ENCODE data around the gene GPX5.

GPX5 gene

GRCh38 chr6:28553986-28554881 is 28.6 kb downstream of the GPX5 start:
- in situ Hi-C loops (cut with MboI; ENCODE audit: low sequenced_read_pairs) = no loop called here

GRCh38 chr6:28555136-28555535 is 29.5 kb downstream of the GPX5 start:
- in situ Hi-C loops (cut with MboI; ENCODE audit: low sequenced_read_pairs) = no loop called here

- in situ Hi-C loops (cut with MboI; ENCODE audit: low sequenced_read_pairs) = no loop called here
Measured at GRCh38 chr6:28558629-28559028, 32.9 kb downstream of the GPX5 start.

GRCh38 chr6:28563430-28564095 is 37.9 kb downstream of the GPX5 start:
- in situ Hi-C loops (cut with MboI; ENCODE audit: low sequenced_read_pairs) = no loop called here

- in situ Hi-C loops (cut with MboI; ENCODE audit: low sequenced_read_pairs) = no loop called here
Measured at GRCh38 chr6:28565823-28566526, 40.3 kb downstream of the GPX5 start.

- in situ Hi-C loops (cut with MboI; ENCODE audit: low sequenced_read_pairs) = no loop called here
Measured at GRCh38 chr6:28566527-28567252, 41.0 kb downstream of the GPX5 start.

GRCh38 chr6:28567506-28567905 is 41.8 kb downstream of the GPX5 start:
- in situ Hi-C loops (cut with MboI; ENCODE audit: low sequenced_read_pairs) = no loop called here

GRCh38 chr6:28568515-28569108 is 42.9 kb downstream of the GPX5 start:
- in situ Hi-C loops (cut with MboI; ENCODE audit: low sequenced_read_pairs) = no loop called here

- in situ Hi-C loops (cut with MboI; ENCODE audit: low sequenced_read_pairs) = no loop called here
Measured at GRCh38 chr6:28569748-28570147, 44.1 kb downstream of the GPX5 start.

GRCh38 chr6:28580475-28580874 is 54.8 kb downstream of the GPX5 start:
- in situ Hi-C loops (cut with MboI; ENCODE audit: low sequenced_read_pairs) = no loop called here

GRCh38 chr6:28583463-28583862 is 57.8 kb downstream of the GPX5 start:
- in situ Hi-C loops (cut with MboI; ENCODE audit: low sequenced_read_pairs) = no loop called here

Measured in HL-60/S4 treated with retinoic acid at 250 ng/mL for 4 days and 3 days (cell line).